Subcutaneous abdominal adipose tissue (tissue), 5 donors: ENCODE data around the gene PPDPF.
"Not testable (repeated sequence)": the region's sequence is repeated elsewhere in the genome, so short reads cannot be mapped to it uniquely, and the experiment has no call there.

Experiments
- H3K27ac ChIP-seq: one replicate; pipeline ENCODE4 v1.7.0; 2013; ENCODE audit warnings: low read depth, mild to moderate bottlenecking, inconsistent platforms, low read length, moderate library complexity
- H3K27me3 ChIP-seq, 5 donors: one replicate each; pipeline ENCODE4 v1.7.0; 2013; ENCODE audit warnings: low read length in 5 of 5, inconsistent platforms in 1 of 5; ENCODE audit not compliant: control insufficient read depth in 5 of 5, insufficient read depth in 4 of 5
- H3K36me3 ChIP-seq, 5 donors: one replicate each; pipeline ENCODE4 v1.7.0; 2013; ENCODE audit warnings: low read length in 5 of 5; ENCODE audit not compliant: control insufficient read depth in 5 of 5, insufficient read depth in 5 of 5
- H3K4me1 ChIP-seq, 5 donors: one replicate each; pipeline ENCODE4 v1.7.0; 2013; ENCODE audit warnings: low read length in 5 of 5, mild to moderate bottlenecking in 3 of 5, moderate library complexity in 1 of 5; ENCODE audit not compliant: control insufficient read depth in 5 of 5, insufficient read depth in 5 of 5
- H3K4me3 ChIP-seq, 5 donors: one replicate each; pipeline ENCODE4 v1.7.0; 2013; ENCODE audit warnings: low read length in 5 of 5, low read depth in 1 of 5
- H3K9ac ChIP-seq, 5 donors: one replicate each; pipeline ENCODE4 v1.7.0; 2013; ENCODE audit warnings: low read length in 5 of 5, mild to moderate bottlenecking in 4 of 5, moderate library complexity in 3 of 5
- H3K9me3 ChIP-seq, 5 donors: one replicate each; pipeline ENCODE4 v1.7.0; 2013; ENCODE audit warnings: low read length in 5 of 5; ENCODE audit not compliant: control insufficient read depth in 5 of 5
- donor health status: healthy.
- donor health status: healthy.
- donor health status: healthy.
- donor health status: healthy.
- donor health status: healthy.

The PPDPF gene

DNA sequence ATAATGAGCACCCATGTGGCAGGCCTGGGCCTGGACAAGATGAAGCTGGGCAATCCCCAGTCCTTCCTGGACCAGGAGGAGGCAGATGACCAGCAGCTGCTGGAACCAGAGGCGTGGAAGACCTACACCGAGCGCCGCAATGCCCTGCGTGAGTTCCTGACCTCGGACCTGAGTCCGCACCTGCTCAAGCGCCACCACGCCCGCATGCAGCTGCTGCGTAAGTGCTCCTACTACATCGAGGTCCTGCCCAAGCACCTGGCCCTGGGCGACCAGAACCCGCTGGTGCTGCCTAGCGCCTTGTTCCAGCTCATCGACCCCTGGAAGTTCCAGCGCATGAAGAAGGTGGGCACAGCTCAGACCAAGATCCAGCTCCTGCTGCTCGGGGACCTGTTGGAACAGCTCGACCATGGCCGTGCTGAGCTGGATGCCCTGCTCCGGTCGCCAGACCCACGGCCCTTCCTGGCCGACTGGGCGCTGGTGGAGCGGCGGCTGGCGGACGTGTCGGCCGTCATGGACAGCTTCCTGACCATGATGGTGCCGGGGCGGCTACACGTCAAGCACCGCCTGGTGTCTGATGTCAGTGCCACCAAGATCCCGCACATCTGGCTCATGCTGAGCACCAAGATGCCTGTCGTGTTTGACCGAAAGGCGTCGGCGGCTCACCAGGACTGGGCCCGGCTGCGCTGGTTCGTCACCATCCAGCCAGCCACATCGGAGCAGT is 35.3 kb downstream of the PPDPF start:
- no peak overlapping the region for H3K27ac ChIP-seq
- no peaks in the 10 kb centered on the region for H3K9me3 ChIP-seq
- no peak overlapping the region for H3K4me3 ChIP-seq
- H3K36me3 ChIP-seq = peaks cover 0 to 19% (median 11%) of the 10 kb centered on the region in 5 donors
- peaks cover 0 to 27% (median 16%) of the 10 kb centered on the region in 5 donors for H3K27me3 ChIP-seq
- H3K9ac ChIP-seq = no peak overlapping the region
- peaks cover 0 to 13% (median 4%) of the 10 kb centered on the region in 5 donors for H3K4me1 ChIP-seq

DNA sequence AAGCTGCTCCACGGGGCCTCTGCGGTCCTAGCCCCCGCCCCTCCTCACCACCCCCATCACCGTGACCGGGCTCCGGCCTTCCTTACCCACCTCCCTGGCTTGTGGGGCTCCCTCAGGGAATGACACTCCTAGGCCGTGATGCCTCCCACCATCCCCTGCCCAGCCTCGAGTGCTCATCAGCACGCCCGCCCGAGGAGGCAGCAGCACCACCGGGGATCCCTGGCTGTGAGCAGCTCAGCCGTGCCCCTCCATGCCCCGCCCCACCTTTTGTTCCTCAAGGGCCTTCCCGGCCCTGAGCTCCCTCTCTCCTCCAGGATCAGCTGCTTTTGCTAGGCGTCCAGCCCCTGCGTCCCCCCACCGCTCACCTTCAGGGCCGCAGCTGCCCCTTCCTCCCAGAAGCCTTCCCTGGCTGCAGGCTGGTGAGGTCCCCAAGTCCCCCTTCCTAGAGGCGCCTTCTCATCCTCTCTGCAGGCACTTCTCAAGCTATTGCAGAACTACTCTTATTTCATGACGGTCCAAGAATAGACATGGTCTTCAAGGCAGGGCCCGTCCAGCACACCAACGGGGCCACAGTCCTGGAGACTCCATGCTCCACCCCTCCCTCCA is 36.4 kb downstream of the PPDPF start:
- H3K4me1 ChIP-seq = peaks cover 0 to 13% (median 4%) of the 10 kb centered on the region in 5 donors
- H3K27me3 ChIP-seq = peaks cover 0 to 22% (median 11%) of the 10 kb centered on the region in 5 donors
- peaks cover 0 to 30% (median 22%) of the 10 kb centered on the region in 5 donors for H3K36me3 ChIP-seq
- H3K9me3 ChIP-seq = no peaks in the 10 kb centered on the region
- no peak overlapping the region for H3K4me3 ChIP-seq
- no peak overlapping the region for H3K9ac ChIP-seq
- no peak overlapping the region for H3K27ac ChIP-seq

DNA sequence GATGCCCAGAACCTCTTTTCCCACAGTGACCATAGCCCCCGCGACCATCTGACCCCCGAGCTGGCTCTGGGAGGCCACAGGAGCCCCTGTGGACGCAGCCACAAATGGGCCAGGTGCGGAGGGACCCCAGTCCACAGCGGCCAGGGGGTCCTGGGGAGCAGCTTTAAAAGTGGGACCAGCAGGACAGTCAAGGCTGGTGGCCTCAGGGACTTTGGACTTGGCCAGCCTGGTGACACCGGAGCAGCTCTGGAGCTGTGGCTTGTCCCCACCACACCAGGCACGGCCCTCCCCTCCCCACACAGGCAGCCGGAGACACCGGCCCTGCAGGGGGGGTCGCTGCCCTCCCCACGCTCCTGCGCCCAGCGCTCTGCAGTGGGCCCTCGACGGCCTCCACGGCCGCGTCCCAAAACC is 36.9 kb downstream of the PPDPF start:
- Histone ChIP-seq H3K36me3 (peaks cover 0 to 34% (median 23%) of the 10 kb centered on the region in 5 donors), H3K4me3 (no peak overlapping the region), H3K27ac (no peak overlapping the region), H3K9me3 (no peaks in the 10 kb centered on the region), H3K4me1 (peaks cover 0 to 13% (median 4%) of the 10 kb centered on the region in 5 donors), H3K9ac (no peak overlapping the region), H3K27me3 (peaks cover 0 to 21% (median 11%) of the 10 kb centered on the region in 5 donors)

GRCh38 chr20:63558804-63559484 is 38.4 kb downstream of the PPDPF start:
- H3K4me1 ChIP-seq = peaks cover 0 to 4% (median 0%) of the 10 kb centered on the region in 5 donors
- H3K9ac ChIP-seq = no peak overlapping the region
- H3K9me3 ChIP-seq = no peaks in the 10 kb centered on the region
- H3K27ac ChIP-seq = no peak overlapping the region
- H3K4me3 ChIP-seq = no peak overlapping the region
- H3K27me3 ChIP-seq = peaks cover 0 to 14% (median 5%) of the 10 kb centered on the region in 5 donors
- peaks cover 0 to 48% (median 37%) of the 10 kb centered on the region in 5 donors for H3K36me3 ChIP-seq

- peaks cover 0 to 56% (median 44%) of the 10 kb centered on the region in 5 donors for H3K36me3 ChIP-seq
- not testable (repeated sequence) for H3K9ac ChIP-seq, H3K9me3 ChIP-seq, H3K27ac ChIP-seq, H3K4me3 ChIP-seq, H3K27me3 ChIP-seq, H3K4me1 ChIP-seq
Observed at GRCh38 chr20:63559485-63560332, 39.1 kb downstream of the PPDPF start.

- Histone ChIP-seq H3K9me3 (no peaks in the 10 kb centered on the region), H3K9ac (no peak overlapping the region), H3K4me1 (no peaks in the 10 kb centered on the region), H3K4me3 (no peak overlapping the region), H3K27ac (no peak overlapping the region), H3K36me3 (peaks cover 0 to 63% (median 49%) of the 10 kb centered on the region in 5 donors), H3K27me3 (peaks cover 0 to 5% (median 0%) of the 10 kb centered on the region in 5 donors)
Observed at GRCh38 chr20:63560333-63560805, 39.8 kb downstream of the PPDPF start.

- Histone ChIP-seq H3K4me3 (no peak overlapping the region), H3K36me3 (peaks cover 0 to 69% (median 55%) of the 10 kb centered on the region in 5 donors), H3K9me3 (no peaks in the 10 kb centered on the region), H3K27ac (no peak overlapping the region), H3K4me1 (no peaks in the 10 kb centered on the region), H3K9ac (no peak overlapping the region), H3K27me3 (peaks cover 0 to 5% (median 2%) of the 10 kb centered on the region in 5 donors)
Observed at GRCh38 chr20:63560856-63561609, 40.5 kb downstream of the PPDPF start.

- peaks cover 0 to under 1% (median 0%) of the 10 kb centered on the region in 5 donors for H3K4me1 ChIP-seq
- peaks cover 0 to 76% (median 57%) of the 10 kb centered on the region in 5 donors for H3K36me3 ChIP-seq
- no peak overlapping the region for H3K9ac ChIP-seq
- H3K27ac ChIP-seq = no peak overlapping the region
- H3K9me3 ChIP-seq = no peaks in the 10 kb centered on the region
- peaks cover 0 to 5% (median 0%) of the 10 kb centered on the region in 5 donors for H3K27me3 ChIP-seq
- no peak overlapping the region for H3K4me3 ChIP-seq
Observed at GRCh38 chr20:63561624-63562396, 41.2 kb downstream of the PPDPF start.
